ENCODE data around the gene GPA33. TPM values are rescaled to one million over a fixed set of nuclear protein-coding genes. Genes with fewer than 3 reads are reported as not detected.
"Not testable (repeated sequence)": the region's sequence is repeated elsewhere in the genome, so short reads cannot be mapped to it uniquely, and the experiment has no call there.

The GPA33 gene
- total RNA-seq, 1 experiment from 2014 or later = not detected

DNA sequence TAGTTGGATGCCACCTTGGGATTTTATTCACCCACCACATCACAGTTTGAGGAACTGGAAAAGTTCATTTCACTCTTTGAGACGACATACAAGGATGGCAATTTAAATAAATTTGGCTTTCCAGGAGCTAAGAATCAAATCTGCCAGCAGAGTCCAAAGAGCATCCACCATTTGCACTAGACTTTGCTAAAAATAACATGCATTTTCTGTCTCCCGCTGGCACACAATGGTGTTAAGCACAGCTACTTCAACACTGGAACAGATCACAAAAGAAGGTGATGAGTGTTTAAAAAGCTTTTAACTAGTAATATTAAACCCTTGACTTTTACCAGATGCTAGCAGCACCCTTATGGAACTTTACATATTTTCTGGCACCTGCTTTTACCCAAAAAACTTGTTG is 56.5 kb downstream of the GPA33 start:
- DNase-seq (ENCODE audit: low read depth, low spot score) = no peak
- in situ Hi-C loops (cut with HindIII; ENCODE audit: low pct_unique_long_range_greater_than_20kb, low sequenced_read_pairs) = no loop called here

DNA sequence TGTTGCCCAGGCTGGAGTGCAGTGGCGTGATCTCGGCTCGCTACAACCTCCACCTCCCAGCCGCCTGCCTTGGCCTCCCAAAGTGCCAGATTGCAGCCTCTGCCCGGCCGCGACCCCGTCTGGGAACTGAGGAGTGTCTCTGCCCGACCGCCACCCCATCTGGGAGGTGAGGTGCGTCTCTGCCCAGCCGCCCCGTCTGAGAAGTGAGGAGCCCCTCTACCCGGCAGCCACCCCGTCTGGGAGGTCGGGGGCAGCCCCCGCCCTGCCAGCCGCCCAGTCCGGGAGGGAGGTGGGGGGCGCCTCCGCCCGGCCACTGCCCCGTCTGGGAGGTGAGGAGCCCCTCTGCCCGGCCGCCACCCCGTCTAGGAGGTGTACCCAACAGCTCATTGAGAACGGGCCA is 60.6 kb downstream of the GPA33 start:
- in situ Hi-C loops (cut with HindIII; ENCODE audit: low pct_unique_long_range_greater_than_20kb, low sequenced_read_pairs); DNase-seq (ENCODE audit: low read depth, low spot score): not testable (repeated sequence)

DNA sequence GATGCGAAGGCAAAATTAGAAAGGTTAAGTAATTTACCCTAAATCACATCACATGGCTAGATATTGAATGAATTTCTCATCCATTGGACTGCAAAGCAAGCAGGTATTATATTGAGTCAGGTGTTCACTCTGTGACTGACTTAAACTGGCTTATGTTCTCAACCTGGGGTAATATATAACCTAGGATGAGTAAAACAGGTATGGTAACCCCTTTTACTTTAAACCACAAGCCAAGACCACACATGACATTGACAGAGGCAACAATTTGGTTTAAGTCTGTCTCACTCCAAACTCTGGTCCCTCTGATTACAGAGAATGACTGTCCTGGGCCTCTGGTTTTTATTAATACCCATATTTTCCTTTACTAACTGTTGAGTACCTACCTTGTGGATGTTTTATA is 67.8 kb downstream of the GPA33 start:
- DNase-seq (ENCODE audit: low read depth, low spot score) = no peak
- in situ Hi-C loops (cut with HindIII; ENCODE audit: low pct_unique_long_range_greater_than_20kb, low sequenced_read_pairs) = no loop called here

DNA sequence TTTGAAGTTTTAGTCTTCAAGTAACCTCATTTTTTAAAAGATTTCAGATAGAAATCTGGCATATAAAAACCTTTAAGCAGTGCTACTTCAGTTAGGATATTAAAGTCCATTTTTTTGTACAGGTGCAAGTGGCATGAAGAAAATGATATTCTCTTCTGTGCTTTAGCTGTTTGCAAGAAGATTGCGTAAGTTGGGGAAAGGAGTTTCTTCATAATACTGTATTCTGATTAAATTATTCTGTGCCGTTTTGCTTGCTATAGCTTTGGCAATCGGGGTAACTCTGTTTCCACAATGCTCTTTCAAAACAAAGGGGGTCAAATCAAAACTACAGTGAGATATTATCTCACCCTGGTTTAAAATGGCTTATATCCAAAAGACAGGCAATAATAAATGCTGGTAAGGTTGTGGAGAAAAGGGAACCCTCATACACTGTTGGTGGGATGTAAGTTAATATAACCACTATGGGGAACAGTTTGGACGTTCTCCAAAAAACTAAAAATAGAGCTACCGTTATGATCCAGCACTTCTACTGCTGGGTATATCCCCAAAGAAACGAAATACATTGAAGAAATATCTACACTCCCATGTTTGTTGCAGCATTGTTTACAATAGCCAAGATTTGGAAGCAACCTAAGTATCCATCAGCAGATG is 74.0 kb downstream of the GPA33 start:
- DNase-seq (ENCODE audit: low read depth, low spot score) = no peak
- in situ Hi-C loops (cut with HindIII; ENCODE audit: low pct_unique_long_range_greater_than_20kb, low sequenced_read_pairs) = no loop called here

DNA sequence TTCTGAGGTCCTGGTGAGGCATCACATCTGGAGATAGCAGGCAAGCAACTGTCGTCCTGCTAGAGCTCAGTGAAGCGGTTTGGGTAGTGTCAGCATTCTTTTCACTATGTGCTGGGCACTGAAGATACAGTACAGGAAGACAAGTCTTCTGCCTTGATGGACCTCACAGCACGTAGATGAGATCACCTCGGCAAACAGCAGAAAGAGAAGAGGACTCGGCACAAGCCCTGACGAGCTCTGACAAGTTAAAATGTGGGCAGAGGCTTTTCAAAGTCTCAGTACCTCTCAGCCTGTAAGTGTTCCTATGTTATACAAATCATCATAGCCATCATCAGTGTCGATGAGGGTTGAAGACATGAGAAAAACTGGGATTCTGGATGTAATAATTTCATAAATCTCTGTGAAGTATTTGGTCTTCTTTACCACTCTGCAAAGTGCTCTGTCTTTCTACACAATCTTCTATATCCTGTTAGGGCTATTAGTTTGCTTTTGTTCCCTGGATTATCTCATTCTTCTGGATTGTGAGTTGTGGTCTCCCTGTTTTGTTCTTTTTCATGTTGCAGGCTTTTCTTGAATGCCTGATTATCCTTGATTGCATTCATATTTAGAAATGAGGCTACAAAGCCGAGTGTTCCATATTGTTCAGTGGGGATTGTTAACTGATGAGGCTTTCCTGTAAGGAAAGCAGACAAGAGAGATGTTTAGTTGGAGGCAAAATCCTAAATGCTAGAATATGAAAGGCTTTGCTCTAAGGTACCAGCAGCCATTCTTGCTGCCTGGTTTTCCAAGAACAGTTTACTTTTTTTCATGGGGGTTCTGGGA is 76.9 kb downstream of the GPA33 start:
- in situ Hi-C loops (cut with HindIII; ENCODE audit: low pct_unique_long_range_greater_than_20kb, low sequenced_read_pairs) = no loop called here
- no peak for DNase-seq (ENCODE audit: low read depth, low spot score)

DNA sequence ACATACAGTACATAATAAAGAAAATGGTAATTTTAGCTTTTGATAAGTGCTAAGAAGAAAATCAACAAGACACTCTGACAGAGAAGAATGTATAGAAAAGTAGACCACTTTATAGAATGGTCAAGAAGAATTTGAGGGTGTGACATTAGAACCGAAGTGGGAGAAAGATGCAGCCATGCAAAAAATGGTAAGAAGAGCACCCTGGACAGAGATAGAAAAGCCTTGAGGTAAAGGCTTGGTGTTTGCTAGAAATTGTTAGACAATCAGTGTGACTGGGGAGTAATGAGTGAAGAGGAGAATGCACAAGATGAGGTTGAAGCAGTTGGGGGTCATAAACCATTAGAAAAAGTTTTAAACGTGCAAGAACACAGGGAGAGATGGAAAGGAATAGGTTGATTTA is 77.6 kb downstream of the GPA33 start:
- no peak for DNase-seq (ENCODE audit: low read depth, low spot score)
- in situ Hi-C loops (cut with HindIII; ENCODE audit: low pct_unique_long_range_greater_than_20kb, low sequenced_read_pairs) = no loop called here

DNA sequence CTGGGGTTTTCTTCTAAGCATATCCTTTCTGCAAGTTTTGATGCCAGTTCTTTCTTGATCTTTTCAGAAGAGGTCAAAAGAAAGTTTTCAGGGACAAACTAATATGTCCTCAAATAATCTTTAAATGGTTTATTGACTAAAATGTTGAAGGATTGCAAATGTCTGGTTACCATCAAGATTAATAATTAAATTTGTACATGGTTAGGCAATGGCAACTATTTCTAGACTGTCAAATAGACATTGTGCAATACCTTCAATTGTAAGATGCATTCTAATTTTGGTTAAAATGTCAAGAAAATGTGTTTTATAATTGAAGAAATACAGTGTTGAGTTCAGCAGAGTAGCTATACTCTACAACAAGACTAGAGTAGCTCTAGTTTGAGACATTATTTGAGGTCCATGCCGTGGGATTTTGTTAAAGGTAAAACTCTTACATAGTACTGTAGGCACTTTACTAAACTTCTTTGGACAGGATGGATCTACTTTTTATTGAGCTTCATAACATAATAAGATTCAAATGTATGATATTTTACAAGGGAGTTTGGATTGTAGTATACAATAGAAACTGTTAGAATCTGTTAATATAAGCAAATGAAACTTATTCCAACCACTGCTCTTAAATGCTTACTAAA is 78.5 kb downstream of the GPA33 start:
- no peak for DNase-seq (ENCODE audit: low read depth, low spot score)
- in situ Hi-C loops (cut with HindIII; ENCODE audit: low pct_unique_long_range_greater_than_20kb, low sequenced_read_pairs) = no loop called here

DNA sequence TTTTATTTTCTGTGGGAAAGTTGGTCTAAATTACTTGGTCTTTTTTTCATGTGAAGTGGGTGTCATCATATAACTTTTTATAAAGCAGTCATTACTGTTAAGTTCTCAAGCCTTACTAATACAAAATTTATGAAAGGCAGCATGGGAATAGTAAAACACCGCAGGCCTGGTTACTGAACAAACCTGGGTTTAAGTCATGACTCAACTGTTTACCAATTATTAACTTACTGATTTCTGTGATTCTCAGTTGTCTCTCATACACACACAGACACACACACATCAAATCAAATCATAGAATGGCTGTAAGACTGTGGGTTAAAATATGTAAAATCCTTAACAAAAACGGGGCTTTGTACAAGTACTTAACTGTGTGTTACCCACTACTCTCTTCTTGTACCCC is 86.5 kb downstream of the GPA33 start:
- DNase-seq (ENCODE audit: low read depth, low spot score) = no peak
- in situ Hi-C loops (cut with HindIII; ENCODE audit: low pct_unique_long_range_greater_than_20kb, low sequenced_read_pairs) = no loop called here

Small RNA genes within 50 kb of the gene (small RNA-seq; reads per million reads assigned to genes)
- gene RNA5SP65 = 1.0 to 25.6 reads per million in 2 experiments

Other genes with a start within 250 kb of the GPA33 start
- gene TADA1, start 214.1 kb downstream of the GPA33 start, total RNA-seq (2014; rRNA removed; shearing (Covaris generic)) = 20.7 and 21.6 TPM in 2 replicates
- gene ILDR2, start 114.8 kb downstream of the GPA33 start, total RNA-seq (2014; rRNA removed; shearing (Covaris generic)) = 0.79 and 0.90 TPM in 2 replicates
- not detected in 2 replicates for gene MAEL, start 101.1 kb downstream of the GPA33 start, total RNA-seq (2014; rRNA removed; shearing (Covaris generic))
- gene STYXL2, start 3.7 kb upstream of the GPA33 start, total RNA-seq (2014; rRNA removed; shearing (Covaris generic)) = 0.03 TPM in 1 of 2 replicates, not detected in the other
- gene POU2F1, start 130.5 kb upstream of the GPA33 start, total RNA-seq (2014; rRNA removed; shearing (Covaris generic)) = 8.0 and 11.3 TPM in 2 replicates